AML-193 (cell line): Measurements from ENCODE around the gene FNDC3B.

Experiments
- DNase-seq, 2 experiments: peaks; one replicate each; lab custom pipeline; 2025; lab: John Stamatoyannopoulos, UW

The FNDC3B gene

DNA sequence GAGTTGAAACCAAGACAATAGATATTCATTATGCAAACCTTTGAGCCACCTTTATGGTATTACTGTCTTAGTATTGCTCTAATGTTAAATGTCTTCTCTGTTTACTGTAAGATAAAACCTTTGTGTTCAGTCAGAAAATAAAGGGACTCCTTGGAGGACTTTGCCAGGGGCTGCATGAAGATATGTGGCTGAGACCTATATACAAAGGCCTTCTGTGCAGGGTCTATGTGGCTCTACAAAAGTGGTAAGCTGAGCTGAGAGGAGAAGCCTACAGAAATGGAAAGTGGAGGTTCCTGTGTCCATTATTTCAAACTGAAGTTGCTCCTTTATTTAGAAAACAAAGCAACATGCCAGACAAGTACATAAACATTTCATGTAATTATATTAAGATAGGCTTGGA is 131.5 kb downstream of the FNDC3B start:
- no peak for DNase-seq

DNA sequence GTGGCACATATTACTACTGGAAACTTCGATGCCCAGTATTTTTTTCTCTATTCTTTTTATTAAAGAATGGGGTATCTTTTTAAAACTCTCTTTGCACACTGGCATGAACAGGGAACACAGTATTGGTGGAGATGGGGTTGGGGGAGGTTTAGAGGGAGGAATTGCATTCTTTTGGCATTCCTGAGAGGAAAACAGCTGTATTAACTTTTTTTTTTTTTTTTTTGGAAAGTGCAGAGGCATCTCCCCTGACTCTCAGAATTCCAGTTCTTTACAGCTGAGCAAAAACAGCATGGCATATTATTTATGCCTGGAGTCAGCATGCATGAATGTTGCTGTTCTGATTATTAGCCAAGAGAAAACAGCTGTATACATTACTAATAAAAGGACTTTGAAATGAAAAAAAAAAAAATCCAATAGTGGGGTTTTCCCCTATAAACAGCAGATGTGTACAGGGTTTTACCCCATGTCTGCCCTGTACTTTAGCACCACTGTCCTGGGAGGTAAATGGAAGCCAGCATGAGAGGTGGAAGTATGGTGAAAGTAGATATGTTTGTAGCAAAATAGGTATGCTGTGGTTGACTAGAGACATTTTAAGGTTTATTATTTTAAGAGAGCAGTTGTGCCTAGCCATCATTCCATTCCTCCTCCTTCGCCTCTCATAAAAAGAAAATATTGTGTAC is 132.2 kb downstream of the FNDC3B start:
- DNase-seq, result no peak

DNA sequence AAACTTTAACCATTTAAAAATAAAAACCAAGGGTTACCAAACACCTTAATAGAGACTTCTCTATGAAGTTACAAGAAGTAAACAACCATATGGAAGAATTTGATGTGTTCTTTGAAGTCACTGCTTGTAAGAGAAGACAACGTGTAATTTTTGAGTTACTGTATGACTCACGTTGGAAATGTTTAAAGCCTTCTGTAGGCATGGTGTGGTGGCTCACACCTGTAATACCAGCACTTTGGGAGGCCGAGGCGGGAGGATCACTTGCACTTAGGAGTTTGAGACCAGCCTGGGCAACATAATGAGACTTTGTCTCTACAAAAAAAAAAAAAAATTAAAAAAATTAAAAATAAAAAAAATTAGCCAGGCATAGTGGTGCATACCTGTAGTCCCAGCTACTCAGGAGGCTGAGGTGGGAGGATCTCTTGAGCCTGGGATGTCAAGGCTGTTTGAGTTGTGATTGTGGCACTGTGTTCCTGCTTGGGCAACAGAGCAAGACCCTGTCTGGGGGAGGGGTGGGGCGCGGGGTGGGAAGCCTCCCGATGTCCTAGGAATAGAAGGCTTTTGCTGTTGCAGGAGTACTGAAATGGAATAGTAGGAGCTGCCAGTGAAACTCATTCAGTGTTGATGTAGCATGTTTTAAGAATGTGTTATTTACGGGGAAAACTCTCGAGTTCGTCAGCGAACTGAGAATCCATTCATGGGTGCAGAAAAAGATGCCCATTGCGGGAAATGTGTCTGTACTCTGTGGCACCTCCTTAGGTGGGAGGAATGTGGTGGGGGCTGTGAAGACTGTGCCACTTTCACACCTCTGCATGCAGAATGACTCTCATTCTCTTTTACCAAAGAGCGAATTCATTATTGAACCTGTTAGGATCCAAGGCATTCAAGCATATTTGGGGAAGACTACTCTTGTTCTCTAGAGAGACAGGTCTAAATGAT is 134.2 kb downstream of the FNDC3B start:
- no peak for DNase-seq

DNA sequence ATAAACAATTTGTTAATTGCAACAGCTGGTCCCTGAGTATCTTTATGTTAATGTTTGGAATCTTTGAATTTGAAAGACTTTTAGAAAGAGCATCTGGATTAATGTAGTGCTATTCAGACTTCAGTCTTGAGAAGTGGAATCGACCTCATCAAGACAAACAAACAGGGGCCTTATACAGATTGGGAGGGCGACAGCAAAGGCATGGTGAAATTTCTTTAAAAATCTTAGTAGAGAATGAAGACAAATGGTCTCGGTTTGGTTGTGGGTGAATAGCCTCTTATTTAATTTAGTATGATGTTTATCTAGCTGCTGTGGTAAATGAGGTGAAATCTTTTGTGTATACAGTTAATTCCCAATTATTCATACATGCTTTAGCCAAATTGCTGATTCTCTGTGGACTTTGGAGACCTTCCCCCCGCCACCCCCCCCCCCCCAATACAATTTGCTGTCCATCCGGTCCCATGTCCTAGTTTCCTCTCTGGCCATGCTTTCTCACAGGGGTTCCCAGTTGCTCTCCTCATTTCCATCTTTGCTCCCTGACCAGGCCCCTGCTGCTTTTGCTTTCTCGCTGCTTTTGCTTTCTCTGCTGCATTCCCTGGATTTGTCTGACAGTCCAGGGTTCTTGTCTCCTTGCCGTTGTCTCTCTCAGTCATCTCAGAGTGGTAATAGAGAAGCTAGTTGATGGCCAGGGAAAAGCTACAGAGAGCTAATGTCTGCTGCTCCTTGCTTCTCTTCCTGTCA is 135.3 kb downstream of the FNDC3B start:
- DNase-seq, result no peak

DNA sequence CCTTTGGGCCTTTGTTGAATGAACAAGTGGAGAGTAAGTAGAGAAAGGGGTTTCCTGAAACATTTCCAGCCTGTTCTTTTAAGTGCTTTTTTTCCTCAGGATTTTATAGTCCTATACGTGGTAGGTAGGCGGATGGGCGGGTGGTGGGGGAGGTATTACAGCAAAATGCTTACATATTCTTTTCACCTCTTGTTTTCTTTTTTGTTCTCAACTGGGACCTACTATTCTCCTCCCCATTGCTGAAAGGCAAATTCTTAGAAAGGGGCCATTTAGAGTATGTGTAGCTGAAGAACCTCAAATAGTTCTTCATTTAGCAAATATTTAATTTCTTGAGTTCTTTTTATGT is 135.8 kb downstream of the FNDC3B start:
- no peak for DNase-seq

DNA sequence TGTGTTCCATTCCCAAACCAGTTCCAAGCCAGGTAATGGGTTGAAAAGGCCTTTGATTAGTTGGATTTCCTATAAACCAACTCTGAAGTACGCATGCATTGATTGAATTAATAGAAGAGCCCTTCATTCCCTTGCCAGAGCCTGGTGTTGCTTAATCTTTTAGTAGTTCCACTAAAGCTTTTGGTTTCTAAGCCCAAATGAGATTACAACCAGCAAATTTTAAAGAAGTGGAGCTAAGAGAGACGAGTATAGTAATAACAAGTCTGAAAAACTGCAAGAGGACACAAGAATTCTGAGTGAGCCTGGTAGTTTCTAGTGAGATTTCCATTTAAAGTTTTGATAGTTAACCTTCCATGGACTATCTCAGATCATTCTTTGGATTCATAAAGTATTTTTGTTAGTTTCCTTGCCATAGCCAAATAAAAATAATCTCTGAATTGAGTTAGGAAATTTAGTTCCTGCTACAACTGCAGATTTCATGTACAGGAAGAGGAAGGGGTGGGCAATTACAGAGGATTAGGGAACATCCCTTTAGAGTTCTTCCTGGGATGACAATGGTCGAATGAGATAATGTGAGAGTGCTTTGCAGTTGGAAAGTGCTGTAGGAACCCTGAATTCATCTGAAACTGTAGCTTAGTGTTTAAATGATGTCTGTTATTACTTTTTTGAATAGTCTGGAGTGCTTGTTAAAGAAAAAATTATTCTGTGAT is 136.8 kb downstream of the FNDC3B start:
- no peak for DNase-seq

DNA sequence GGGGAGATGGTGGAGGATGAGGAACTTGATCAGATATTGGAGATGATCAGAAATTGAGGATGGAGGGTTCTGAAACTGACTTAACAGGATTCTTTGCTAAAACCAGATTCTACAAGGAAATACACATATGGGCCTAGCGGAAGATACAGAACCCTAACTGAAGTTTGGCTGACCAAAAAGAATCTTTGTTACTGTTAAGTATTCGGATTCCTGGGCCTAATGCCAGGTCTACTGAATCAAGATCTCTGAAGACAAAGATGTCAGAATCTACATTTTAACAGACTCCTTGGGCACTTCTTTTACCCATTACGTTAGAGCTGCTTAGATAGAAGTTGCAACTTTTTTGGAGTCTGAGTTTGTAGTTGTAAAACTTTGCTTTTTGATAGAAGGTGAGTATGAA is 137.7 kb downstream of the FNDC3B start:
- DNase-seq, result no peak

DNA sequence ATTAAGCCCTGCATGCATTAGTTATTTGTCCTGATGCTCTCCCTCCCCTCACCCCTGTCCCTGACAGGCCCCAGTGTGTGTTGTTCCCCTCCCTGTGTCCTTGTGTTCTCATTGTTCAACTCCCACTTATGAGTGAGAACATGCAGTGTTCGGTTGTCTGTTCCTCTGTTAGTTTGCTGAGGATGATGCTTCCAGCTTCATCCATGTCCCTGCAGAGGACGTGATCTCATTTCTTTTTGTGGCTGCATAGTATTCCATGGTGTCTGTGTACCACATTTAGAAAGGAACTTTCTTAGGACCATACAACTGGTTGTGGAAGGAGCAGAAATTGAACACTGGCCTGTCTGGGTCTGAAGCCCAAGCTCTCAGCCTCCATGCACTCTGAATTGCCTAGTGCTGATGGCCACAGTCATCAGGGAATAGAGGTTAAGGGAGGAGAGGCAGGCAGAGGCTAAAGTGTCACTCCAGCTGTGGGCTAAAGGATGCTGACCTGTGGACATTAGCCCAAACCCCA is 138.5 kb downstream of the FNDC3B start:
- no peak for DNase-seq

DNA sequence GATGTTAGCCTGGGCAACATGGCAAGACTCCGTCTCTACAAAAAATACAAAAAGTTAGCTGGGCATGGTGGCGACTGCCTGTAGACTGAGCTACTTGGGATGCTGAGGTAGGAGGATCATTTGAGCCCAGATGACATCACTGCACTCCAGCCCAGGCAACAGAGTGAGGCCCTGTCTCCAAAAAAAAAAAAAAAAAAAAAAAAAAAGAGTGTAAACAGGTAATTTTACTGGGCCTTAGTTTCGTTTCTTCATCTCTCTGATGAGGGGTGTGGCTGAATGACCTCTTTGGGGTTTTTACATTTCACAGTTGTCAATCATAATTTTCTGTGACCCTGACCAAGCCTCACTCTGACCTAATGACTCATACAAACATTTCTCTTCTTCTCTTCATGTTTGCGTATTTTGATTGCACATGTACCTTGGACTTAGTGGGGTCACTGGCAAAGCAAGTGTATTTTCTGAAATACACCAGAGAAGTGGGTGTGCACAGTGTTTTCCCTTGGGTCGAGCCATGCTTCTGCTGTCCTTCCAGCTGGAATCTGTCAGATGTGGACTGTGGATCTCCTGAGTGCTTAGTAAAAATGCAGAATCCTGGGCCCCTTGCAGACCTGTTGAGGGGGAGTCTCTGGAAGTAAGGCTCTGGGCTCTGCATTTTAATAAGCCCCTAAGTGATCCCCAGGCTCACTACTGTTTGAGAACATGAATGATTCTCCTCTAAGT is 140.5 kb downstream of the FNDC3B start:
- no peak for DNase-seq

DNA sequence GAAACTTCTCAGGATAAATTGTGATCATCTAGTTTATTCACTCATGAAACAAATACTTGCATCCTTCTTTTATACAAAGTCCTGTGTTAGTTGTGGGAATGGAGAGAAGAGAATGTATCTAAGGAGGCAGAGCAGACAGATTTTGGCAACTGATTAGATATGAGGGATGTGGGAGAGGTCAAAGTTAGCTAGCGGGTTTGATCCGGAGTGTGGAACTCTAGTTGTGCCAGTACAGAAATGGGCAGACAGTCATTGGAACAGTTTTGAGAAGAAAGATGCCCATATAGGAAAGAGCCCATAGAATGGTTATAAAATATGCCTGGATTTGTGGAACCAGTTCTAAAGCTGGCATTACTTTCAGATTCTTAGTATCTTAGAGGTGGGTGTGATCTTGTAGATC is 141.1 kb downstream of the FNDC3B start:
- DNase-seq, result no peak

DNA sequence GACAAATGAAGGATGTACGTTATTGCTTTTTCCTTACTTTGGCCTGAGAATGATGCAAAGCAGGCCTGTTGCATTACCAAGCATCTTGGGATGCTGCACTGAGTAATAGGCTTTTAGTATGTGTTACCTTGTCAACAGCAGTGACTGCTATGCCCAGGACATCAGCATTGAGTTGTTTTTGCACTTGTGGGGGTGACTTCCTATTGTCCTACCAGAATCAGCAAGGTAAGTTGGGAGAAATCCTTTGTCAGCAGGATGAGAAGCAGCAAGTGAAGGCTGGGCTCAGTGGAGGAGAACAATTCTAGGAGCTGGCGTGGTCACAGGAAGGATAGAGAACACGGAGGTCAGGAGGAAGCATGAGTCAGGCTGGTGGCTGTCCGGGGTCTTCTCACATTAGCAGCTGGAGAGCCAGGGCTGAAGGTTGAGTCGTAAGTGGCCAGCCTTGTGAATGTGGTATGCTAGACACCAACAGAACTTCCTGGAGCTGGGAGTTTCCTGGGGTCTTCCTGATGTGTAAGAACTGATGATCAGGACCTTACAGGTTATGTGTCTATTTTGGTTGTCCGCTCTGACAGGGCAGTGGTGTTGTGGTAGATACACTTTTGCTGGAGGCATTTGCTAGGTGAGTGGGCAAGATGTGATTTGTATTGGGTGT is 142.7 kb downstream of the FNDC3B start:
- DNase-seq, result no peak

DNA sequence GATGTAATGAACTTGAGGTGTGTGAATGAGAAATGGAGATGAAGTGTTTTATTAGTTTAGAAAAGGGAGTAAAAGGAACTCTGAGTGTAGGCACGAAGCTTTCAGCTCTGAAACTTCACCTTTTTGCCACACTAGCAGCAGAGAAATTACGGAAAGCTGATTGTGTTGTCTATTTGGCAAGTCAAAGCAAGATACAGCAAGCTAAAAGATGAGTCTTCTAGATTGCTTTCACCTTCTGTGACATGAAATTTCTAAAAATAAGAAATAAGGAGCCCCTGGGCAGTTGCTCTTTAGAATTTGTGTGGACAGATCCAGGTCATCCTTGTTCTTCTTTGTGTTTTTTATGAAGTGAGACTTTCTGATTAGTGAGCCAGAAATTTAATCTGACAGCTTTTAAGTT is 143.4 kb downstream of the FNDC3B start:
- DNase-seq, result no peak

DNA sequence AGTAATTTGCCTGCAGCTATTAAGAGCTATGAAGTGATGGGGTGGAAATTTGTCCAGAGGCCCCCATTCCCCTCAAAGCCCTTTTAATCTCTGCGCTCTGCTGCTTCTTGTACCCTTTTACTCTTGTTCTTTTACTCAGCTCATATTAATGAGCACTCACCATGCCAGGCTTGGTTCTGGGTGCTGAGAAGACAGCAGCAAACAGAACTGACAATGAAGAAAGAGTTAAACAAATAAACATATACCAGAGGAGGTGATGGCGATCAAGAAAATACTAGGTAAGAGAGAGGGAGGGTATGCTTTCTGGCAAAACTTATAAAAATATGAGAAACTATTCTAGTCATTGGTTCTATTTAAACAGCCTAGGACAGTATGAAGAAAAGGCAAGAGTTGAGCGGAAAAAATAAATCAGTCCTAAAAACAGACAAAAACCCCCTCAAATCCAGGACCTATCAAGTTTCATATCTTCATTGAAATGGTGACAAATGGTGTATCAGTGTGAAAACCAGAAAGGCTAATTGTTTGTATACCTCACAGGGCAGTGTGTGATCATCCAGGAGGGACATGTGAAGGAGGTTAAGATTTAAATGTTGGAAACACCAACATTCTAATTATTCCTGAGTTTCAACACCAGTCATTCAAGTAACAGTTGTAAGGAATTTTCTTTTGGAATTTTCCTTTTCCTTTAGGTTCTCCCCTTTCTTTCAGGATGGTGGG is 144.9 kb downstream of the FNDC3B start:
- no peak for DNase-seq

DNA sequence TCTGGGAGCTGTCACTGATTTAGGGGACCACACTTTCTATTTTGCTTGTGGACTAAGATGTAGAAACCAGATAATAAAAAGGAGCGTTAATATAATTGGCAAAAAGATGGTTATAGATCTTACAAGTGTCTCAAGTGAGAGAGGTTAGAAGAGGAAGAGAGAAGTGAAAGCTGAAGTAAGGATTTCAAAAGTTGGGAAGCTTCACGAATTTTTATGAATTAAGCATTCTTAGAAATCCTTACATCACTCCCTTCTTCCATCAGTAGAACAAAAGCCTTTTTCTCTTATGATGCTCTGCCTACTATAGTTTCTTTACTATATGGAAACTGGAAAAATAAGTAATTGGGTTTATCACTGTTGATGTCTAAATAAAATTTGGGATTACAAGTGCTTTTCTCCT is 146.5 kb downstream of the FNDC3B start:
- DNase-seq, result no peak

DNA sequence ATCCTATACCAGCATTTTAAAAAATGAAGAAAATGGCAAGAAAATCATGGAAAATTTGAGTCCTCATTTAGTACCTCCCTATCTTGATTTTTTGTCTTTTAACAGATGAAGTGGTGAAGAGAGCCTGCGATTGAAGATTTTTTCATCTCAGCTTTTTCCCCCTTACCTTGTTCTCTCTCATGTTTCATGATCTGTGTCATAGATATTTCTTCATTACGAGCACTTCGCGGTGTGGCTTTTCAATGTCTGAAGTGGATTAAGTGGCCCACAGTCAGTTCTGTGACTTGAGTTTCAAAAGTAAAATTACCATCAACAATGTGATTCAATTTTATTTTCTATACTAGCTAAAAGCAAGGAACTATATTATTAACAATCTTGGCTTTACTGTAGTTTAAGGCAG is 147.2 kb downstream of the FNDC3B start:
- DNase-seq, result no peak

DNA sequence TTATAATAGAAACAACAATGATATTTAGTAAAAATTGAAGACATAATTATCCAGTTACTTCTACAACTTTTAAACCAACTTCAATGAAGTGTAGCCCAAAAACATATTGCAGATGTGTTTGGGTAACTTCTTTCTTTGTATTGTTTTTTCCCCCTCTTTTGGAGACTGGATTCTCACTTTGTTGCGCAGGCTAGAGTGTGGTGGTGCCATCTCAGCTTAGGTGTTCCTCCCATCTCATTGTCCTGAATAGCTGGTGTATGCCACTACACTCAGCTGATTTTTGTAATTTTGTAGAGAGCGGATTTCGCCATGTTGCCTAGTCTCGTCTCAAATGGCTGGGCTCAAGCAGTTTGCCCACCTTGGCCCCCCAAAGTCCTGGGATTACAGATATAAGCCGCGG is 148.1 kb downstream of the FNDC3B start:
- DNase-seq, result no peak

DNA sequence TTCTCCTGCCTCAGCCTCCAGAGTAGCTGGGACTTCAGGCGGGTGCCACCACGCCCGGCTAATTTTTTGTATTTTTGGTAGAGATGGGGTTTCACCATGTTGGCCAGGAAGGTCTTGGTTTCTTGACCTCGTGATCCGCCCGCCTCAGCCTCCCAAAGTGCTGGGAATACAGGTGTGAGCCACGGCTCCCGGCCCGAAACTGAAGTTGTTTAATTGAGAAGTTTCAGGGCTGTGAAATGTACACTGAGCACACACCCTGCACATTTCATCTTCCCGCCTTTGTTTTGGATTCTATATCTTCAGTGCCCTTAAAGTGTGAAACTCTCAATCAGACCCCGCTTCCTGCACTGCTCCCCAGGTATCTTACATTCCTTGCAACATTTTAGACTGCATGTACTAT is 149.1 kb downstream of the FNDC3B start:
- DNase-seq, result no peak

DNA sequence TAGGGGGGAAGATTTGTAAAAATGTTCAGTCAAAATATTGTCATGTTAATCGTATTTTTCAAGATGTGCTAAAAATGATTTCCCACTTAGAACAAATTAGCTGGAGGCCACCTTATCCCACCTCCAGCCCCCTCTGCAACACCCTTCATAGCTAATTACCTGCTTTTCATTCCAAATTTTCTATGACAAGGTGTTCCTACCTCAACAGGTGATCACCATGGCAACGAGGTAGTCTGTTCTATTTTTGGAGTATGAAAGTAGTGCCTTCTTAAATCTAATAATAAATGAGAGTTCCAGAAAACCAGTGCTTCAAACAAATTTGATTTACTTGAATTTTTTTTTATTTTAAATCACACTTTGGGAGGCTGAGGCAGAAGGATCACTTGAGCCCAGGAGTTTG is 149.8 kb downstream of the FNDC3B start:
- no peak for DNase-seq

DNA sequence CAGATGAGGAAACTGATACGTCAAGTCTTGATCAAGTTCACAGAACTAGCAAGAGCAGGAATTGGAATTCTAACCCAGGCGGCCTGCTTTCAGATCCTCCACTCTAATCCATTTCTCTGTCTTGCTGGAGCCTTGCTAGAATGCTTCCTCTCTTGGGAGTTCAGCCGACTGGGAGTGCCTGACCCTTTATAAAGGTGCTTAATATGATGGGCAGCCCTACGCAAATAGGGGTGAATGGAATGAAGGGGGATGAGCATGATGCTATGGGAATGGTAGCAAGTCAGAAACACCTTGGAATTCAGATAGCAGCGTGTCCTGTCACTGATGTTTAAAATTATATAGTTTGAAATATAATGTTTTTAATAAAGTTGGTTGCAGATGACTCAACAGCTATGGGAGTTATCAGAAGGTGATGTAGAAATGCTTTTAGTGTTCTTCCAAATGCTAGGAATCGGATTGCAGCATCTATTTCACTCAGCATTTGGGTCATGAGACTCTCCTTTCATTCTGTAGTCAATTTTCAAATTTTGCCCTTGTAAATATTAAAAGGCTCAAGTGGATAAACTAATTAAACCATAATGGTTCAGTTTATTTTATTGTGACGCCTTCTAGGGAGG is 150.7 kb downstream of the FNDC3B start:
- DNase-seq, result no peak

DNA sequence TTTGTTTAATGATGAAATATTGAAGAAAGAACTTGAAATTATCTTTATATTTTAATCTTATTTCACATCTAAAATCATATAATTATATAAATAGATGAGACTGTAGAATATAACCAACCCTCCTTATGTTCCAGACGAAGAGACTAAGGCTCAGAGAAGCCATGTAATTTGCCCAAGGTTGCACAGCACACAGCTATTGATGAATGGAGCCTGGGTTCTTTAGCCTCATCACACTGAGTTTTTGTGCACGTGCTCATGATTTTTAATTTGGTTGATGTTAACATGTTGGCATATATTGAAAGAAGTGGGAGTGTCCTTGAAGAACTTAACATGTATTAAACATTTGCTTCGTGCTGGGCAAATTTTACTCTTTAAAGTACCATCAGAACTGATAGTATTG is 151.6 kb downstream of the FNDC3B start:
- no peak for DNase-seq
